Pancreas (tissue), 10 donors: Measurements from ENCODE around the gene LIPI. TPM values are rescaled to one million over a fixed set of nuclear protein-coding genes. Genes with fewer than 3 reads are reported as not detected.
"Not testable (repeated sequence)": the region's sequence is repeated elsewhere in the genome, so short reads cannot be mapped to it uniquely, and the experiment has no call there.

ENCODE experiments used
- ATAC-seq, 4 donors: fragments of 200-7000 bp; cut with Tn5 transposase; one replicate each; pipeline versions ENCODE4 v1.8.0 to v1.9.1; 2020; ENCODE audit warnings: mild to moderate bottlenecking in 4 of 4, moderate library complexity in 4 of 4
- DNase-seq, 6 donors: peaks; one replicate each; pipeline ENCODE4 v3.0.0-alpha.2; 2020
- FAIRE-seq: peaks from 2 replicates; lab custom pipeline; 2012; peaks lifted over from hg19 to GRCh38; lab: Jason Lieb, UNC
- H3K27ac ChIP-seq, 4 donors: fragments of 200-600 bp; sonication (generic); 1 replicate in 3 of 4; 2 replicates in 1 of 4; pipeline versions ENCODE4 v1.5.0 to v1.8.0; 2020
- H3K27me3 ChIP-seq, 4 donors: fragments of 200-600 bp; one replicate each; pipeline ENCODE4 v1.8.0; 2021
- H3K36me3 ChIP-seq, 3 donors: fragments of 200-600 bp; sonication (generic) in 1 of 3; one replicate each; pipeline versions ENCODE4 v1.5.0 to v1.8.0; 2020 to 2021
- H3K4me1 ChIP-seq, 3 donors: fragments of 200-600 bp; one replicate each; pipeline ENCODE4 v1.8.0; 2021
- H3K4me3 ChIP-seq, 4 donors: fragments of 200-600 bp; sonication (generic) in 2 of 4; one replicate each; pipeline versions ENCODE4 v1.5.0 to v1.8.0; 2020 to 2021
- H3K9me3 ChIP-seq, 4 donors: fragments of 200-600 bp; one replicate each; pipeline ENCODE4 v1.8.0; 2021
- CTCF ChIP-seq, 4 donors: fragments of 200-600 bp; sonication (generic) in 3 of 4; IDR thresholded peaks; one replicate each; pipeline versions ENCODE4 v1.5.0 to v1.8.0; 2021; ENCODE audit warnings: antibody characterized with exemption in 4 of 4
- WGBS, 2 donors: extraction: QIAGEN DNeasy Blood & Tissue Kit; methylation state at CpG; one replicate each; pipeline ENCODE4 v1.1.7; 2013; 5-methylcytosine and 5-hydroxymethylcytosine counted together
- intact Hi-C, 3 donors: fragments of 100-400 bp; cut with DNase I; formaldehyde crosslinking; loops; one replicate each; pipeline versions ENCODE4 v1.11.1 to v1.14.2; 2022
- polyA plus RNA-seq, 2 donors: library from polyadenylated mRNA; stranded (reverse); fragments of 200-250 nt; gene quantifications; one replicate each; pipeline ENCODE4 v1.2.3, GENCODE V29; 2013
- total RNA-seq, 6 donors: library from RNA; stranded (reverse); fragmentation: NEBNext Ultra II Directional in 4 of 6; extraction: Animal tissue kit (Norgen Biotek cat#: 25700) in 4 of 6; gene quantifications; one replicate each; pipeline versions ENCODE4 v1.2.1 to v1.2.4, GENCODE V29; 2021 to 2023
- donor health status: healthy with polysubstance abuse.
- donor health status: DM: no; HTN: no; CAD: no; lungs with moderate emphysema.
- donor health status: DM: no; HTN: no; CAD: no.
- donor health status: control.
- donor health status: control.
- donor health status: Bipolar disorder and iron deficiency.
- donor health status: DM: yes; HTN: yes; CAD: no.
- donor health status: DM: no; HTN: no; CAD: no.
- donor health status: DM: no; HTN: no; CAD: no.
- donor health status: DM: yes; HTN: yes; CAD: no.

Gene LIPI
- total and polyA plus RNA-seq, 8 donors, result not detected

DNA sequence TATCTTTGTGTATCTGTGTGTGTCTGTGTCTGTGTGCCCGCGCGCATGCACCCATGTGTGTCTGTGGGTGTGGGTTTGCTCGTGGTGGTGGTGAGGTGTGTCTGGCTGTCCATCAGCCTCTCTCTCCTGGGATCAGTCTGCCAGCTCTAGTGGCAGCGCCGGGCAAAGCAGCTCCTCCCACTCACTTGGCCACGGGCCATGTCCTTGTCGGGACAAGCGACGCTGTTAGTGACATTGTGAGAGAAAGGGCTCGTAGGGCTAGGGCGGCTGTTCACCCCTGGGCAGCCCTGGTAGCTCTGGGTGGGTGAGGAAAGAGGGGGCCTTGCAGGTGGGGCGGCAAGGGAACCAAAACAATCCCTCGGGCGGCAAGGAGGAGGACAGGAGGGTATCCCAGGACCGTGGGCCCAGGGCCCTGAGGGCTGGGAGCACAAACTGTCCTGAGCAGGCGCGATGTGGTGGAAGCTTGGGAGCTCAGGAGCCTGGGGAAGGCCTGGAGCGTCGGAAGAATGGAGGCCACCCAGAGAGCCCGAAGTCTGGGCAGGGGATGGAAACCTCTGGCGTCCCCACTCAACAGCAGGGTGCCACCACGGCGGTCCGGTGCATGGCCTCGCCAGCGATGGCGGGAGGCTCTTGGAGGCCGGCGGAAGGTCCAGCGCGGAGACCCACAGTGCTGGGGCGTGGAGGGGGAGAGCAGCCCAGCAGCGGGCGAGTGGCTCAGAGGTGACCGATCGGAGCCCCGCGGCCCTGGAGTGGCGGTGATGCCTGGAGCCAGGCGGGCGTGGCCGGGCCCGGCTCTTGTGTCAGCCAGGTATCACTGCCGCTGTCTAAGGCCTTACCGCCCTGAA is 140.5 kb downstream of the LIPI start:
- intact Hi-C loops, result loop anchor here in 1 of 3 donors (10.0 kb wide), 1 partner anchor 65 kb away; no protein-coding TSS in a partner anchor
- ATAC-seq, result no peak
- Histone ChIP-seq H3K27me3 (no peaks in the 10 kb centered on the region), H3K27ac (no peak overlapping the region), H3K4me1 (no peaks in the 10 kb centered on the region), H3K36me3 (no peaks in the 10 kb centered on the region), H3K9me3 (no peaks in the 10 kb centered on the region), H3K4me3 (no peak overlapping the region)
- no peak for FAIRE-seq
- TF ChIP-seq CTCF (IDR thresholded peaks at IDR 0.05), result no peak
- WGBS, 2 donors, result 84 to 96% methylated on average over 43 to 46 of the region's 46 CpGs
- peak in 1 of 6 donors; percentile 64 for DNase-seq

GRCh38 chr21:14064296-14064645 is 146.5 kb downstream of the LIPI start:
- TF ChIP-seq CTCF (IDR thresholded peaks at IDR 0.05), result no peak
- H3K9me3 ChIP-seq, result no peaks in the 10 kb centered on the region
- DNase-seq (peak in 1 of 6 donors; percentile 63), FAIRE-seq (no peak), ATAC-seq (no peak)
- no peaks in the 10 kb centered on the region for H3K27me3 ChIP-seq
- no peaks in the 10 kb centered on the region for H3K36me3 ChIP-seq
- no peaks in the 10 kb centered on the region for H3K4me1 ChIP-seq
- no peak overlapping the region for H3K4me3 ChIP-seq
- 58 to 88% methylated on average over 29 of the region's 29 CpGs for WGBS, 2 donors
- H3K27ac ChIP-seq, result no peak overlapping the region
- intact Hi-C loops, result no loop called here

DNA sequence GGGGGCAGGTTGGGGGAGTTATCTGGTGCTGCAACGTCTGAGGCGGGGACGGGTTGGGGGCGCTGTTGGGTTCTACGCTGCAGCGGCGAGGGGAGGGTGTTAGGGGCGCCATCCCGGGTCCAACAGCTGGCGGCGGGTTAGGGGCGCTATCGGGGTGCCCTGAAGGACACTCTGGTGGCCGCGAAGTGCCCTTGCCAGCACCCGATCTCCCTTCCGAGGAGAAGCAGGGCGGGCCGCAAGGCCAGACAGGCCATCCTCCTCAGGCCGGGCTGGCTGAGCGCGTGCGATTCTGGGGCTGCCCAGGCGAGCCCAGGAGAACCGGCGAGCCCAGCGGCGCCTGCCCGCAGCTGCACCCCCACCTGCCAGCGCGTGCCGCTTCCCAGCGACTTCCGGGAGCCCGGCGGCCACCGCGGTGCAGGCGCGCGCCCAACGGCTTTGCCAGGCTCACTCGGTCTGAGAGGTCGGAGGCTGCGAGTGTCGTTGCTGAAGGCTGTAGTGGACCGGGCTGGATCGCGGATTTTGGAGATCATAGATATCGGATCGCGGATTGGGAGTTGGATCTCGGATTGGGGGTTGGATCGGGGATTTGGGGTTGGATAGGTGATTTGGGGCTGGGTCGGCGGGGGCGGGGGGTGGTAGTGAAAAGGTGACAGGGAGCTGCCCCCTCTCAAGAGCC is 147.0 kb downstream of the LIPI start:
- intact Hi-C loops, H3K36me3 ChIP-seq, H3K27me3 ChIP-seq, ATAC-seq, DNase-seq, FAIRE-seq, H3K4me1 ChIP-seq, H3K4me3 ChIP-seq, H3K27ac ChIP-seq, H3K9me3 ChIP-seq: not testable (repeated sequence)
- 54 to 87% methylated on average over 57 of the region's 57 CpGs for WGBS, 2 donors

GRCh38 chr21:14062684-14063083 is 148.1 kb downstream of the LIPI start:
- H3K36me3 ChIP-seq, H3K27me3 ChIP-seq, H3K27ac ChIP-seq, H3K9me3 ChIP-seq, FAIRE-seq, ATAC-seq, intact Hi-C loops, H3K4me1 ChIP-seq, H3K4me3 ChIP-seq, DNase-seq: not testable (repeated sequence)
- 95 to 97% methylated on average over 15 to 19 of the region's 19 CpGs for WGBS, 2 donors

- H3K4me3 ChIP-seq, H3K27ac ChIP-seq, H3K9me3 ChIP-seq, DNase-seq, FAIRE-seq, H3K4me1 ChIP-seq, ATAC-seq, H3K36me3 ChIP-seq, intact Hi-C loops, H3K27me3 ChIP-seq: not testable (repeated sequence)
- WGBS, 2 donors, result 86 to 92% methylated on average over 10 of the region's 10 CpGs
Measured at GRCh38 chr21:14061820-14062219, 148.9 kb downstream of the LIPI start.

- 93 to 95% methylated on average over 12 of the region's 12 CpGs for WGBS, 2 donors
- peak in 2 of 6 donors; percentile 53 to 69 for DNase-seq
Measured at GRCh38 chr21:14058995-14059627, 151.6 kb downstream of the LIPI start.

More at GRCh38 chr21:14058995-14059627, 151.6 kb downstream of the LIPI start:
- H3K4me3 ChIP-seq, H3K9me3 ChIP-seq, H3K27me3 ChIP-seq, H3K27ac ChIP-seq, H3K4me1 ChIP-seq, intact Hi-C loops, FAIRE-seq, H3K36me3 ChIP-seq: not testable (repeated sequence)
- ATAC-seq, result peak in 1 of 4 donors; percentile 14

Other genes starting within 250 kb of the LIPI start
- 1 to 10 TPM in 1 of 6 donors, under 1 TPM in 5; 0.28 to 1.5 (median 0.50) TPM for gene RBM11, start 5.2 kb upstream of the LIPI start, total RNA-seq
- gene RBM11, start 5.2 kb upstream of the LIPI start, polyA plus RNA-seq, result 1 to 10 TPM; 1.6 to 4.3 TPM
- 10 to 100 TPM in 4 of 6 donors, 1 to 10 TPM in 2; 7.0 to 22.7 (median 14.0) TPM for gene HSPA13, start 172.2 kb upstream of the LIPI start, total RNA-seq
- 10 to 100 TPM in 1 of 2 donors, 1 to 10 TPM in 1; 3.1 to 14.2 TPM for gene HSPA13, start 172.2 kb upstream of the LIPI start, polyA plus RNA-seq